Transverse colon (tissue), 3 donors: ENCODE measurements around the gene ABHD8.

Source experiments
- CTCF ChIP-seq, 5 experiments: fragments of 200-600 bp in 3 of 5; fragments of 450-650 bp in 2 of 5; sonication (generic) in 3 of 5; IDR thresholded peaks; 1 replicate in 2 of 5; 2 replicates in 3 of 5; pipeline ENCODE4 v1.5.1; 2016 to 2017; ENCODE audit warnings: antibody characterized with exemption in 5 of 5, inconsistent platforms in 3 of 5, mild to moderate bottlenecking in 2 of 5, moderate library complexity in 1 of 5
- EP300 ChIP-seq: sonication (generic); formaldehyde crosslinking; IDR thresholded peaks from one replicate; pipeline ENCODE4 v1.6.1; 2017; ENCODE audit warnings: antibody characterized with exemption, low read depth
- POLR2A ChIP-seq: fragments of 450-650 bp; IDR thresholded peaks from one replicate; pipeline ENCODE4 v1.6.1; 2016; ENCODE audit warnings: antibody characterized with exemption, mild to moderate bottlenecking, moderate library complexity

- no peak for TF ChIP-seq CTCF (IDR thresholded peaks at IDR 0.05)
- TF ChIP-seq POLR2A: no peak
- TF ChIP-seq EP300: no peak
Observed at GRCh38 chr19:17314007-17314593, 10.9 kb upstream of the ABHD8 start.
